GM21825 (cell line): Measurements from ENCODE around the gene ODAD4.

ENCODE experiments used
- ATAC-seq: cut with Tn5 transposase; IDR thresholded peaks from one replicate; pipeline ENCODE4 v1.9.1; 2021; ENCODE audit warnings: mild to moderate bottlenecking, moderate library complexity; ENCODE audit not compliant: unreplicated experiment

ODAD4 gene

GRCh38 chr17:41937970-41938954 is 7.8 kb downstream of the ODAD4 start:
- ATAC-seq: no peak

DNA sequence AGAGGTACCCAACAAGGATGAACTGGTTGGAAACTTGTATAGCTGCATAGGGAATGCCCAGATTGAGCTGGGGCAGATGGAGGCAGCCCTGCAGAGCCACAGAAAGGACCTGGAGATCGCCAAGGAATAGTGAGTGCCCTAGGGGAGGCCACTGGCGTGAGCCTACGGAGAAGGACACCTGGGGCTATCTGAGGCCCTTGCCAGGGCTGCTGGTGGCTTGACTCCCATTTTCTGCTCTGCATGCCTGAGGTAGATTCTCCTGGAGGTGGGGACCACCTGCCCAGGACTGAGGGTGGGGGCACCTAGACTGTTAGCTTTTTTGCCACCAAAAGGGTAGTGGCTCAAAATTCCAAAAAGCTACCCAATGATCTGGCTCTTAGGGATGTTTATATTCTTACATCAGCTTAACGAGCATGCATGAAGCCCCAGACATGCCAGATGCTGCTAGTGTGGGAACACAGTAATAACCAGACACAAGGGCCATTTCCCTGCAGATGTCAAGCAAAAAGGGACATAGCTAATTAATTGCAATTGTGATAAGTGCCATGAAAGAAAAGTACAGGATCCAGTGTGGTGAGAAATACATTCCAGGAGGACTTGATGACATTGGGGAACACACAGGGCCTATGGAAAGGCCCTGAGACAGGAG is 8.8 kb downstream of the ODAD4 start:
- ATAC-seq: no peak

DNA sequence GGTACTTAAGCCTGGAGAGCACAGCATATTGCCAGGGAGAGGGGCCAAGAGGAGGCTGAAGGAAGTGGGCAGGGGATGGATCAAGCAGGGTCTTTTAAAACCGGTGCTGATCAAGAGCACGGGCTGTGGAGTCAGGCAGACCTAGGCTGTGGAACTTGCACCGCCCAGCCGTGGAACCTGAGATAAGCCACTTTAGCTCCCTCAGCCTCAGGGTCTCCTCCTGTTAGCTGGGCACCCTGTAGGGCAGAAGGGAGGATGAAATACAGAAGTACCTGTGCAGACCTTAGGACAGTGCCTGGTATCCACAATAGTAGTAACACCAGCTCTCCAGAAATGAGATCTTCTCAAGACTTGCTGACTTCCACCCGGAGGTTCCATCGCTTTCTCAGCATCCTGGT is 9.3 kb downstream of the ODAD4 start:
- no peak for ATAC-seq

GRCh38 chr17:41941168-41941567 is 10.8 kb downstream of the ODAD4 start:
- no peak for ATAC-seq

GRCh38 chr17:41942626-41943373 is 12.4 kb downstream of the ODAD4 start:
- no peak for ATAC-seq

DNA sequence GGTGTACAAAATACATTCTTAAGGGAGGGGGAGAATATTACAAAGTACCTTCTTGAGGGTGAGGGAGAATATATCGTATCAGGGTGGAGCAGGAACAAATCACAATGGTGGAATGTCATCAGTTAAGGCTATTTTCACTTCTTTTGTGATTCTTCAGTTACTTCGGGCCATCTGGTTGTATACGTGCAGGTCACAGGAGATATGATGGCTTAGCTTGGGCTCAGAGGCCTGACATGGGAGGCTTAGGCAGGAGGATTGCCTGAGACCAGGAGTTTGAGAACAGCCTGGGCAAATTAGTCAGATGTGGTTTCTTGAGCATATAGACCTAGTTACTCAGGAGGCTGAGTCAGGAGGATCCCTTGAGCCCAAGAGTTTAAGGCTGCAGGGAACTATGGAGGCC is 13.1 kb downstream of the ODAD4 start:
- ATAC-seq: no peak

DNA sequence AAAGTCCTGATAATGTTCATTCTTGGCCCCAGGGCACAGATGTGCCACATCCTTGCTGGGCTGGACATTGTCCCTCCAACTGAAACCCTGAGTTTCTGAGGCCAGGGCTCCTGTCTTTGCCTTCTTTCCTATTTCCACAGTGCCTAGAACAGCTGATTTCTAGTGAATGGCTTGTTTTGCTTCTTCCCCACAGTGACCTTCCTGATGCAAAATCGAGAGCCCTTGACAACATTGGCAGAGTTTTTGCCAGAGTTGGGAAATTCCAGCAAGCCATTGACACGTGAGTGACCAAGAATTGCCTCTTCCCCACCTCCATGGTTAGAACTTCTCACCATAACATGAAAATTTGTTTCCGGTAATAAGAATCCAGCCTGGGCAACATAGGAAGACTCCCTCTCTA is 14.5 kb downstream of the ODAD4 start:
- no peak for ATAC-seq

DNA sequence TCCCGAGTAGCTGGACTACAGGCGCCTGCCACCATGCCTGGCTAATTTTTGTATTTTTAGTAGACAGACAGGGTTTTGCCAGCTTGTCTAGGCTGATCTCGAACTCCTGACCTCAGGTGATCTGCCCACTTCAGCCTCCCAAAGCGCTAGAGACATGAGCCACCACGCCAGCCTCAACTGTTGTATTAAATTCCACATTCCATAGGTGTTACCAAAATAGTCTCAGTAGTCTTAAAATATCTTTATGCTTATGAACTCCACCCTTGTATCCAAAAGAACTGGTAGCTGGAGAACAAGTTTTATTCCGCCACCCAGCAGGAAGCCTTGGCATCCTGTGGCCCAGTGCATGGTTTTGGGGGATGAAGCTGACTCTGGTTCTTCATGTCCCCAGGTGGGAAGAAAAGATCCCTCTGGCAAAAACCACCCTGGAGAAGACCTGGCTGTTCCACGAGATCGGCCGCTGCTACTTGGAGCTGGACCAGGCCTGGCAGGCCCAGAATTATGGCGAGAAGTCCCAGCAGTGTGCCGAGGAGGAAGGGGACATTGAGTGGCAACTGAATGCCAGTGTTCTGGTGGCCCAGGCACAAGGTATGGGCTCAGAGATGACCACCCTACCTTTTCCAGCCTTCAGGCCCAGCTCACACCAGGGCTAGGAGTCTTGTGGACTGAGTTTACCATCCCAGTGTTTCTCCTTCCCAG is 18.5 kb downstream of the ODAD4 start:
- no peak for ATAC-seq

DNA sequence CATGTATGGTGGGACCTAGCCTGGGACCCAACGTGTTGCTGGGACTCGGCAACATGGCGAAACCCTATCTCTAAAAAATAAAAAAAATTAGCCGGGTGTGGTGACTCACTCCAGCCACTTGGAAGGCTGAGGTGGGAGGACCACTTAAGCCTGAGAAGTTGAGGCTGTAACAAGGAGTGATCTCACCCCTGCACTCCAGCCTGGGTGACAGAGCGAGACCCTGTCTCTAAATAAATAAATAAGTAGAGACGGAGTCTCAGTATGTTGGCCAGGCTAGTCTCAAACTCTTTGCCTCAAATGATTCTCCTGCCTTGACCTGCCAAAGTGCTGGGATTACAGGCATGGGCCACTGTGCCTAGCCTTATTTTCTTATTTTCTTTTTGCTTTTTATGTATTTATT is 26.1 kb downstream of the ODAD4 start:
- ATAC-seq: no peak

DNA sequence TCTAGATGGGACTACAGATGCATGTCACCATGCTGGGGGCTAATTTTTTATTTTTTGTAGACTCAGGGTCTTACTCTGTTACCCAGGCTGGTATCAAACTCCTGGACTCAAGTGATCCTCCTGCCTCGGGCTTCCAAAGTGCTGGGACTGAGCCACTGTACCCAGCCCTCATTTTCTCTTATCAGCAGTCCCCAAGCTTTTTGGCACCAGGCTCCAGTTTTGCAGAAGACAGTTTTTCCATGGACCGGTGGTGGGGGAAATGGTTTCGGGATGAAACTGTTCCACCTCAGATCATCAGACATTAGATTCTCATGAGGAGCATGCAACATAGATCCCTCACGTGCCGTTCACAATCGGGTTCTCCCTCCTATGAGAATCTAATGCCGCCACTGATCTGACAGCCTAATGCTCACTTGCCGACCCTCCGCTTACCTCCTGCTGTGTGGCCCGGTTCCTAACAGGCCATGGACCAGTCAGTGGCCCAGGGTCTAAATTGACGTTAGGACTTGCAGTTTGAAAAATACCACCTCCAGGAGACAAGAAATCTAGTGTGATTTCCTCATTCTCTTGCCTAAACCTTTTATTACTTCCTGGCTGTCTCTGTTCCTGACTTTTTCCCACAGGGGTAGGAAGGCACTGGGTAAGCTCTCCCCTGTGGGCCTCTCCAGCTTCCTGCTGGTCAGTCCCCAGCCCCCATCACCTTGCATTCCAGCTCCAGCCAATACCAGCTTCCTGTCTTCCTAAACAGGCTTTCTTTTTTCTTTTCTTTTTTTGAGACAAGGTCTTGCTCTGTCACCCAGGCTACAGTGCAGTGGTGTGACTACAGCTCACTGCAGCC is 26.8 kb downstream of the ODAD4 start:
- no peak for ATAC-seq

GRCh38 chr17:41957869-41958439 is 27.5 kb downstream of the ODAD4 start:
- no peak for ATAC-seq

DNA sequence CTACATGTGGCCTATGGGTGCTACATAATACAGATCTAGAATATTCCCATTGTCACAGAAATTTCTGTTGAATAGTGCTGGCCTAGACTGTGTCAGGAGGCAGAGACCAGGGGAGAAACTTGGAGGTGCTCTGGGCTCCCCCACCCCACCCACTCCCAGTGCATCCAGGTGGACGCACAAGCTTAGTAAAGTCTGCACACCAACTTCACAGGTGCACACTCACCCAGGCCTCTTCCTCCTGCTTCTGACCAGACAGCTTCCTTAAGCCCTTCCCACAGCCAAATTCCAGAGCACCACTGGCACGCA is 28.6 kb downstream of the ODAD4 start:
- ATAC-seq: no peak

DNA sequence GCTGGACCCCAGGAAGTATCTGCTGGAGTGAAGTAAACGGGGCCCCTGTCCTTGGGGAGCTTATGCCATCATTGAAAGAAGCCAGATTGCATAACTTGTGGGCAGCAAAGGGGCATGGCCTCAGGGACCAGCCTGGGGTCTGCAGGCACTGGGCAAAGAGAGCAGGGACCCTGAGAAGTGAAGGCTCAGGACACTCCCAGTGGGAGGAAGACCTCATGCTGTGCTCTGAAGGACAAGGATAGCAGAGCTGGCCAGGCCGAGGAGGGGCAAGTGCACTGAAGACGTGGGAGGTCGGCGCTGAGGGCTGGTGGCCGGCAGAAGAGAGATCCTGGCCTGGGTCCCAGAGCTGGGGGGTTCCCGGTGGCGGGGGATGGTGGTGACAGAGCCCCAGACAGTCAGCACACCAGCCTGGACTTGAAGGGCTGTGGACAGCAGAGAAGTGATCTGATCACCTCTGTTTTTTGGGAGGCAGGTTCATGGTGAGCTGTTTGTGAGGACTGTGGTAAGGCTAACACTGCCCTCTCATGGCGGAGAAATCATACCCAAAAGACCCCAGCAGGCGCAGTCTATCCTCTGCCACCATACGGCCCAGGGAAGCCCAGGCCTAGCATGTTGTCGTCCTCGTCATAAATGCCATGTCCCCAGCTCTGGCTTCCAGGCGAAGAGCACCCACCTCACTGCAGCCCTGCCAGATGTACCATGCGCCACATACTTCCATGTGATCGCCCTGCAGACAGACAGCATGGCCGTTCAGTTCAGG is 29.1 kb downstream of the ODAD4 start:
- no peak for ATAC-seq

- no peak for ATAC-seq
These were observed 31.7 kb downstream of the ODAD4 start for GRCh38 chr17:41962111-41962510.

- ATAC-seq: no peak
These were observed 32.5 kb downstream of the ODAD4 start for GRCh38 chr17:41962768-41963434.

DNA sequence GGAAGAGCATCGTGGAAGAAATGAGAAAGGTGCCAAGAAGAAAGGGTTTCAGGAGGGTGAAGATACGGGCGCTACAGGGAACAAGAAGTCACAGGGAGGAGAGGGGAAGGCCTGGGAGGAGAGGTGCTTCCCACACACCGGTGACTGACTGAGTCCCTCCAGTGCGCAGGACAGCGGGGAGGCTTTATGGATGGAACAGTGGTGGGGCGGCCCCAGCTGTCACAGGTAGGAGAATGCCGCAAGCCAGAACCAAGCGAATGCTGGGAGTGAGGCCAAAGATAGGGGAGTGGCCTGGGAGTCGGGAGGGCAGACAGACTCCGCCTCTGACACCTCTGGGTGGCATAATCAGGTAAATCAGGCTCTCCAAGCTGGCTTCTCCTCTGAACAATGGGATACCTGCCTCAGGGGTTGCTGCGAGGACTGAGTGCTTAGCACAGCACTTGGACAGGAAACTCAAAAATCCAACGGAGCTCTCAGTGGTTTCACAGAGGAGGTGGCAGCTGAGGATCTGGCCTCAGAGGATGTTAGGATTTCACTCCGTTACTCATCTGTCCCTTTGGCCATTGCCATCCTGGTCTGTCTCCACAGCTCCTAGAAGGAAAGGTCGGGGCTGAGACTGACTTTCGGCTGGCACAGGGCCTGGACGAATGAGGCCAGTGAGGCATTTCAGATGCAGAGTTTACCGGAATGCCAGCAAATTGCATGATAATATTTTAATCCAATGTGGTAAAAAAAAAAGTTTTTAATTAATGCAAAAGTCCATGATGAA is 35.5 kb downstream of the ODAD4 start:
- peak; percentile 41 for ATAC-seq

DNA sequence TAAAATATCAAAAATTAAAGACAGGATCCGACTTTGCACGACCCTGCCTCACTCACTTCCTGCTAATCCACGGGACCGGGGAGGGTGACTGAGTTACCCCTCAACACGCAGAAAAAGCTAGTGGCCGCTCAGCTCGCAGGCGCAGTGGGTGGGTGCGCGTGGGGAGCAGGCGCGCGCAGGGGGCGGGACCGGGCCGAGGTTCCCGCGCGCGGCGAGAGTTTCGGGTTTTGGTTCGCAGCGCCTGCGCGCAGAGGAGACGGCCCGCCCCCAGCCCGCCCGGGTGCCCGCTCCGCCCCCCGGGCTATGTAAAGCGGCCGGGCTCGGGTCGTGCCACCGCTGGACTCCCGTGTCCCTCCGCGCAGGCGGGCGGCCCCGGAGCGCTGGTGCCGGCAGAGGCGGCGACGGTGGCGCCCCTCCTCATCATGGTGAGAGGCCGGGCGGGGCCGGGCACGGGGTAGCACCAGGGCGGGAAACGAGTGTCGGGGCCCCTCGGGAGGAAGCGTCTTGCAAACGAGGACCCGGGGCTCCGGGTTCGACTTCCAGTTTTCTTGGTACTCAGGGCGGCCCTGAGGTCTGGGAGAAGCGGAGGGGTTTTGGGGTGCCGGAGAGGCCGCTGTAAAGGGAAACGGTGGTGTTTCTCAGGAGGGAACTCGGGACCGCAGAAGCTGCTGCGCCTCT is 36.2 kb downstream of the ODAD4 start, which contains the start of gene CNP:
Gene CNP (plus strand): TSS at position 333 of the 678 bp plus-strand sequence. CDS start 90 bp downstream, at position 423.
- peak; percentile 54 for ATAC-seq
